SKM-1 treated with dmso at 0.1 percent for 144 hours (cell line): Measurements from ENCODE around the gene ATP6V1E1.
"Not testable (repeated sequence)": the region's sequence is repeated elsewhere in the genome, so short reads cannot be mapped to it uniquely, and the experiment has no call there.

Experiments
- DNase-seq: peaks from one replicate; lab custom pipeline; 2025; ENCODE audit not compliant: unreplicated experiment; lab: John Stamatoyannopoulos, UW

ATP6V1E1 gene

DNA sequence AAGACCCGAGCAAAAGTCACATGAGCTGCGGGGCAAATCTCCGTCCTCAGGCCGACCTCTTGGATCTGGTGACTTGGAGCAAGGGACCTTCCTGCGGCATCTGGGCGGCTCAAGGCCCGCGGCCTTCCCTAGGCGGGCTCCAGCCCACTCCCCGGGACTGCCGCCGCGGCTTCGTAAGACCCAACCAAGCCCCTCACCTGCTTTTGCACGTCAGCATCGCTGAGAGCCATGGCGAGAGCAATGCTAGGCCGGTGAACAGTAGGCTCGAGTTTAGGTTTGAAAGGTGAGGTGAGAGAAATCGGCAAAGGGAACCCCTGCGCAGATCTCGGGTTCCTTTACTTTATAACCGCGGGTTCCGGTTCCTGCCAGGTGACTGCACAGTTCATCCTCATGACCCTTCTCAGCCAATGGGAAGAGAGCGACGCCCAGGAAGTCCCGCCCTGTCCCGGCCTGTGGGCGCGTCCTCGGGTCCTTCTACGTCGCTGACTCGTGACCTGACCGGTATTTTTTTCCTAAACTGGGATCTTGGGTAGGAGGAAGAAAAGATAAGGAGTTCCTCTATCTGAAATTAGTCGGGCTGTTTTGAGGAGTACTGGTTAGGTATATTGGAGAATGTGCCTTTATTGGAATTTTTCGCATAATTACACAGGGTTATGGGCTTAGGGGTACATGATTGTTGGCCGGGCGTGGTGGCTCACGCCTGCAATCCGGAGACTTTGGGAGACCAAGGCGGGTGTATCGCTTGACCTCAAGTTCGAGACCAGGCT is at the start of gene ATP6V1E1:
Gene ATP6V1E1, minus strand, starts transcription at position 344 of the 767 bp plus-strand sequence. Its CDS starts 114 bp downstream, at position 230.
- peak; percentile 91 for DNase-seq

DNA sequence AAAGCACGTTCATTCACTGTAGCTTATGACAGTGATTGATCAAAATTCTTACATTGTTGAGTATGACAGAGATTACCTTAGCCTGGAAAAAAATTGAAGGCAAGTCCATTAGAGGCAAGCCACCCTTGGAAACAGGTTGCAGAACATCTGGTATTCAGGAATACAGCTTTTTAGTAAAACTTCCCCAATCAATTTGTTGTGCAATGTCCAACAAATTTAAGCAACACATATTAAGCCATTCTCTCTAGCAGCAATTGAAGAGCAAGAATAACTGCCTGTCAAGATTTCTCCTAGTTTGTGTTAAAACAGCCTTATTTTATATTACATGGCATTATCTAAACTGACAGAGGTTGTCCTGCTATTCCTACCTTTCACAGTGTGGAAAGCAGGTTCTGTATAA is 47.0 kb upstream of the ATP6V1E1 start:
- peak; percentile 35 for DNase-seq

DNA sequence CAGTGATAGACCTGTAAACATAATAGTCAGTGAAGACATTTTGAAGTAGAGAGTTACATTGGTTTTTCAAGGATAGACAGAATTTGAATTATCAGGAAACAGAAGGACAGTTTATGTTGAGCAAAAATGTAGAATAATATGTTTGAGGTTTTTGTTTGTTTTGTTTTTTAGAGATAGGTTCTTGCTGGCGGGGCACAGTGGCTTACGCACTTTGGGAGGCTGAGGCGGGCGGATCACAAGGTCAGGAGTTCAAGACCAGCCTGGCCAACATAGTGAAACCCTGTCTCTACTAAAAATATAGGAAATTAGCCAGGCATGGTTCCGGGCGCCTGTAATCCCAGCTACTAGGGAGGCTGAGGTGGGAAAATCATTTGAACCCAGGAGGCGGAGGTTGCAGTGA is 45.6 kb upstream of the ATP6V1E1 start:
- DNase-seq = no peak

DNA sequence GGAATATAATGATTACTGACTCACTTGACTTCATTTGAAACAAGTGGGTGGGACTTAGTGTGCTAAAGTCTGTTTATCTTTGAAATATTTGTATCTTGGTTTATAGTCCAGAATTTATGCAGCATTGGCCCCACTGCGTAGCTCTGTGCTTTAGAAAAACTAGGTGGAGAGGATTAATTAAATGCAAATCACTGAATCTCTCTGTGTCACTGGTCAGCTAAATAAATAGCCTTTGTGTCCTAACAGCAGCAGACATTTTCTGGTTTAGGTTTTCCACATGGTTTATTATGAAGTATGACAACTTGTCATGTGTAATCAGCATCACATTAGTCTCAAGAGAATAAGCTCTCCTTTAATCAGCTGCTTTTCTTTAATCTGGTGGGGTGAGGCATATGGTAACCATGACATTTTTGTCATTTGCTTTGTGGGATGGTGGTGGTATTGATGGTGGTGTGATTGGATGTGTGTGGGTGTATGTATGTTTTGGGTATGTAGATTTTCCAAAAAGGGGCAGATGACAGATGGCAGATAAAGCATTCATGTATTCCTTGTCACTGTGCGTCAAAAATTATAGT is 44.0 kb upstream of the ATP6V1E1 start:
- DNase-seq = no peak

DNA sequence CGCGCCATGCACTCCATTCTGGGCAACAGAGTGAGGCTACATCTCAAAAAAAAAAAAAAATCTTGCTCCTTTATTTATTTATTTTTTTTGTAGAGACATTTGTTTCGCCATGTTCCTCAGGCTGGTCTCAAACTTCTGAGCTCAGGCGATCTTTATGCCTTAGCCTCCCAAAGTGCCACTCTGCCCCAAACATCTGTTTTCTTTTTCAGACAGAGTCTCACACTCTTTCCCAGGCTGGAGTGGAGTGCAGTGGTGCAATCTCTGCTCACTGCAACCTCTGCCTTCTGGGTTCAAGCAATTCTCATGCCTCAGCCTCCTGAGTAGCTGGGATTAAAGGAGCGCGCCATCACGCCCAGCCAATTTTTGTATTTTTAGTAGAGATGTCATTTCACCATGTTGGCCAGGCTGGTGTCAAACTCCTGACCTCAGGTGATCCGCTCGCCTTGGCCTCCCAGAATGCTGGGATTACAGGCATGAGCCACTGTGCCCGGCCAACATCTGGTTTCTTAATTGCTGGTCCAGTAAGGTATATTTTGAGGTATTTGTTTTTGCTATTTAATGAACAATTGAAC is 43.1 kb upstream of the ATP6V1E1 start:
- not testable (repeated sequence) for DNase-seq

- DNase-seq = no peak
These were observed 37.3 kb upstream of the ATP6V1E1 start for GRCh38 chr22:17665854-17666253.

DNA sequence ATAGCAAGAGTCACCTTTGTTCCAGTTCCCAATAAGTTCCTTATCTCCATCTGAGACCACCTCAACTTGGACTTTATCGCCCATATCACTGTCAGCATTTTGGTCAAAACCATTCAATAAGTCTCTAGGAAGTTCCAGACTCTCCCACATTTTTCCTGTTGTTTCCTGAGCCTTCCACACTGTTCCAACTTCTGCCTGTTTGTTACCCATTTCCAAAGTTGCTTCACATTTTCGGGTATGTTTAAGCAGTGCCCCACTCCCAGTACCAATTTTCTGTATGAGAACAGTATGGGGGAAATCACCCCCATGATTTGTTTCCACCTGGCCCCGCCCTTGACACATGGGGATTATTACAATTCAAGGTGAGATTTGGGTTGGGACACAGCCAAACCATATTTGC is 36.7 kb upstream of the ATP6V1E1 start:
- no peak for DNase-seq

DNA sequence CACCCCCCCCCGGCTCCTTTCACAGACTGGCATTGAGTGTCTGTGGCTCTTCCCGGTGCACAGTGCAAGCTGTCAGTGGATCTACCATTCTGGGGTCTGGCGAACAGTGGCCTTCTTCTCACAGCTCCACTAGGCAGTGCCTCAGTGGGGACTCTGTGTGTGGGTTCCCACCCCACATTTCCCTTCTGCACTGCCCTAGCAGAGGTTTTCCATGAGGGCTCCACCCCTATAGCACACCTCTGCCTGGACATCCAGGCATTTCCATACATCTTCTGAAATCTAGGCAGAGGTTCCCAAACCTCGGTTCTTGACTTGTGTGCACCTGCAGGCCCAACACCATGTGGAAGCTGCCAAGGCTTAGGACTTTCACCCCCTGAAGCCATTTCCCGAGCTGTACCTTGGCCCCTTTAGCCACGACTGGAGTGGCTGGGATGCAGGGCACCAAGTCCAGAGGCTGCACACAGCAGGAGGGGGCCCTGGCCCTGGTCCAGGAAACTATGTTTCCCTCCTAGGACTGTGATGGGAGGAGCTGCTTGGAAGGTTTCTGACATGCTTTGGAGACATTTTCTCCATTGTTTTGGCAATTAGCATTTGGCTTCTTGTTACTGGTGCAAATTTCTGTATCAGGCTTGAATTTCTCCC is 36.0 kb upstream of the ATP6V1E1 start:
- no peak for DNase-seq

GRCh38 chr22:17656870-17657395 is 28.4 kb upstream of the ATP6V1E1 start:
- no peak for DNase-seq

GRCh38 chr22:17655289-17655688 is 26.7 kb upstream of the ATP6V1E1 start:
- peak; percentile 71 for DNase-seq

GRCh38 chr22:17648569-17648968 is 20.0 kb upstream of the ATP6V1E1 start:
- DNase-seq = peak; percentile 29

DNA sequence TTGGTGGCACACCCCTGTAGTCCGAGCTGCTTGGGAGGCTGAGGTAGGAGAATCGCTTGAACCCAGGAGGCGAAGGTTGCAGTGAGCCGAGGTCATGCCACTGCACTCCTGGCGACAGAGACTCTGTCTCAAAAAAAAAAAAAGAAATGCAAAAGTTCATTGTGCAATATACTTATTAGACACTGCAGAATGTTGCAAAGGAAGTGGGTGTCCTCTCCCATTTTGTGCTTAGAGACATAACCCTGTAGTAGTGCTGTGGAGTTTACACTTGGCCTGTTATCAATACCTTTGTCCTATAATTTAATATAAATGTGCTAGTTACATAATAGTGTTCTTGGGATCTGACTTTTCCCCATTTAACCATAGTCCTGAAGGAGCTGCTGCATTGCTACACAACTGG is 19.4 kb upstream of the ATP6V1E1 start:
- peak; percentile 61 for DNase-seq

- DNase-seq = no peak
These were observed 18.9 kb upstream of the ATP6V1E1 start for GRCh38 chr22:17647452-17647851.

DNA sequence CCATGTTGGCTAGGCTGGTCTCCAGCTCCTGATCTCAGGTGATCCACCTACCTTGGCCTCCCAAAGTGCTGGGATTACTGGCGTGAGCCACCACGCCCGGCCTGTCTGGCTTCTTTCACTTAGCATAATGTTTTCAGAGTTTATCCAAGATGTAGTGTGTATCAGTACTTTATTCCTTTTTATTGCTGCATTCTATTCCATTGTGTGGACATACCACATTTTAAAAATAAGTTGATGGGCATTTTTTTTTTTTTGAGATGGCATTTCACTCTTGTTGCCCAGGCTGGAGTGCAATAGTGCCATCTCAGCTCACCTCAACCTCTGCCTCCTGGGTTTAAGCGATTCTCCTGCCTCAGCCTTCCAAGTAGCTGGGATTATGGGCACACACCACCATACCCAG is 13.8 kb upstream of the ATP6V1E1 start:
- DNase-seq = not testable (repeated sequence)

DNA sequence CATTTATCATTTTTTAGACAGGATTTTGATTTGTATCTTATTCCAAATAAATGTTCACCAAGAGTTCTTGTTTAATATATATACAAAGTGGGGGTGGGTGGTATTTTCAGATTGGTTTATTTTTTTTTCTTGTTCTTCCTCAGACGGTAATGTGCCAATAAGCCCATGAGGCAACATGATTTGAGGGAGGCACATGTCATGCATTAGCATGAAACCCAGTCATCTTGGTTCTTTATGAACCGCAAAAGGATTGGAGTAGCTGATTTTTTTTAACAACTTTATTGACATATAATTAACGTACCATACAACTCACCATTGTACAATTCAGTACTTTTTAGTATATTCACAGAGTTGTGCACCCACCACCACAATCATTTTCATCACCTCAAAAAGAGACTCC is 12.7 kb upstream of the ATP6V1E1 start:
- DNase-seq = no peak

DNA sequence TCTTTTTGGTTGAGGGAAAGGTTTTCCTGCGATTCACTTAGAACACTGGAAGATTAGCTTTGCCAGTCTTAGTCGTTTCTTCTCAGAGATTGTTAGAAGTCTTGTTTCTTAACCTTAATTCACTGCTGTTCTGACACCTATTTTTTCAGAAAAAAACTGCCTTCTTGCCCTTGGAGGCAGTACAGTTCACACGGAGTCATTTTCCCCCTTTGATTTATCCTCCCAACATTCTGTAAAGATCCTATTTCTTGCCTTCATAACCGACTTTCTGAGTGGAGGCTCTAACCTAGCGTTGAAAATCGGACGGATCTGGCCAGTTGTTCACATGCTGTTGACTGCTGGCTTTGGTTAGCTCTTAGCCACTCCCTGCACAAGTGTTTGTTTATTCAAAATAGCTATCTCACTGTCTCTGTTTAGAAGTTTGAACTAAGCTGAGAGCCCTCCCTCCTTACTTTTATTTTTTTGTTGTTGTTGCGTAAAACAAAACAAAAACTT is 10.7 kb upstream of the ATP6V1E1 start:
- DNase-seq = no peak

GRCh38 chr22:17638432-17639246 is 10.1 kb upstream of the ATP6V1E1 start, which contains the start of gene BCL2L13:
BCL2L13 (plus strand) TSS chr22:17638757; CDS start chr22:17655712, 16,955 bp downstream.
- peak; percentile 88 for DNase-seq

DNA sequence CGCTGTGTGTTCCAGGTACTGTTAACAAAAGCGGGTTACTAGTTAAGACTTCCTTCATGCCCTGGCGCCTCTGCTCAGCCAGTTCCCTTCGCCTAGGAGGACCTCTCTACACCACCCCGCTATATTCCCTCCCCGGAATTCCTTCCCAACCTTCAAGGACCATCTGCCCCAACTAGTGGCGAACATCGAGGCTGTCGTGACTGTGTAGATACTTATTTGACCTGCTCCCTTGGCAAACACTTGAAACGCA is 9.6 kb upstream of the ATP6V1E1 start:
- no peak for DNase-seq

DNA sequence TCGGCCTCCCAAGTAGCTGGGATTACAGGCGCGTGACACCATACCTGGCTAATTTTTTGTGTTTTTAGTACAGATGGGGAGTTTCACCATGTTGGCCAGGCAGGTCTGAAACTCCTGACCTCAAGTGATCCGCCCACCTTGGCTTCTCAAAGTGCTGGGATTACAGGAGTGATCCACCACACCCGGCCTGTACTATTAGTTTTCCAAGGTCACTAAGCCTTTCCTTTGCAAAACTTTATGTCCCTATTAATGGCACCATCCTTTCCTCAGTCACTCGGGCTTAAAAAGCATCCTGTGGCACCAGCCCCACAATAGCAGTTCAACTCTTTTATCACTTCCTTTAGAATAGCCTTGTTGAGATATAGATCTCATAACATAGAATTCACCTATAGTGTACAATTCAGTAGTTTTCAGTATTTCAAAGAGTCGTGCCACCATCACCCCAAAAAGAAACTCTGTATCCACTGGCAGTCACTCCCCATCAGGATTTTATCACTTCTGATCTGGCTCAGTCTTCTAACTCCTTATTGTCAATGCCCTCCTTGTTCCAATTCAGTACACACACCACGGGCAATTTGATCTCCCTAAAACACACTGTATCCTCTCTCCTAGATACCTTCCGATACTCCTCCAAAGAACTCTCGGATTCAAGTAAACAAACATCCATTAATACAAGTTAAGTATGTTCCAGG is 9.1 kb upstream of the ATP6V1E1 start:
- DNase-seq = no peak

DNA sequence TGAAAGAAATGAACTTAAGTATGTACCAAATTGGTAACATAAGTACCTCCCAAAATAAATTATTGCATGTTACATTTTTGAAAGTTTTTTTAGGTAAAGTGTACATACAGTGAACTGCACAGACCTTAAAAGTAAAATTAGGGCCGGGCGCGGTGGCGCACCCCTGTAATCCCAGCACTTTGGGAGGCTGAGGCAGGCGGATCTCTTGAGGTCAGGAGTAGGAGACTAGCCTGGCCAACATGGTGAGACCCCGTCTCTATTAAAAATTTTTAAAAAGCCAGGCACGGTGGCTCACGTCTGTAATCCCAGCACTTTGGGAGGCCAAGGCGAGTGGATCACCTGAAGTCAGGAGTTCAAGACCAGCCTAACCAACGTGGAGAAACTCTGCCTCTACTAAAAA is 8.3 kb upstream of the ATP6V1E1 start:
- not testable (repeated sequence) for DNase-seq
